NB4 (cell line): ENCODE results near the gene KRTAP4-8.

Experiments used
- DNase-seq: peaks from one replicate; pipeline ENCODE4 v3.0.0; 2010; ENCODE audit warnings: low read depth
- H3K4me3 ChIP-seq: one replicate; pipeline ENCODE4 v1.5.1; 2011; ENCODE audit warnings: mild to moderate bottlenecking, low read depth, low read length, moderate library complexity
- CTCF ChIP-seq: IDR thresholded peaks from one replicate; pipeline ENCODE4 v1.5.1; 2012; ENCODE audit warnings: low read depth, low read length
- MAX ChIP-seq: IDR thresholded peaks from 2 replicates; pipeline ENCODE4 v1.6.1; 2011; ENCODE audit warnings: low read depth, low read length
- MYC ChIP-seq: IDR thresholded peaks from 2 replicates; pipeline ENCODE4 v1.6.1; 2011; ENCODE audit warnings: low read depth, low read length
- POLR2A ChIP-seq: IDR thresholded peaks from 2 replicates; pipeline ENCODE4 v1.6.1; 2011; ENCODE audit warnings: mild to moderate bottlenecking; ENCODE audit not compliant: insufficient read length; ENCODE audit errors: extremely low read depth

The KRTAP4-8 gene

GRCh38 chr17:41048441-41048840 is 49.5 kb downstream of the KRTAP4-8 start:
- TF ChIP-seq POLR2A, result no peak
- TF ChIP-seq MYC, result no peak
- TF ChIP-seq MAX, result no peak
- no peak for TF ChIP-seq CTCF
- no peak for DNase-seq
- H3K4me3 ChIP-seq, result no peak overlapping the region
